ENCODE measurements around the gene PRTG. TPM values are rescaled to one million over a fixed set of nuclear protein-coding genes. Genes with fewer than 3 reads are reported as not detected.

Gene PRTG, protein sequence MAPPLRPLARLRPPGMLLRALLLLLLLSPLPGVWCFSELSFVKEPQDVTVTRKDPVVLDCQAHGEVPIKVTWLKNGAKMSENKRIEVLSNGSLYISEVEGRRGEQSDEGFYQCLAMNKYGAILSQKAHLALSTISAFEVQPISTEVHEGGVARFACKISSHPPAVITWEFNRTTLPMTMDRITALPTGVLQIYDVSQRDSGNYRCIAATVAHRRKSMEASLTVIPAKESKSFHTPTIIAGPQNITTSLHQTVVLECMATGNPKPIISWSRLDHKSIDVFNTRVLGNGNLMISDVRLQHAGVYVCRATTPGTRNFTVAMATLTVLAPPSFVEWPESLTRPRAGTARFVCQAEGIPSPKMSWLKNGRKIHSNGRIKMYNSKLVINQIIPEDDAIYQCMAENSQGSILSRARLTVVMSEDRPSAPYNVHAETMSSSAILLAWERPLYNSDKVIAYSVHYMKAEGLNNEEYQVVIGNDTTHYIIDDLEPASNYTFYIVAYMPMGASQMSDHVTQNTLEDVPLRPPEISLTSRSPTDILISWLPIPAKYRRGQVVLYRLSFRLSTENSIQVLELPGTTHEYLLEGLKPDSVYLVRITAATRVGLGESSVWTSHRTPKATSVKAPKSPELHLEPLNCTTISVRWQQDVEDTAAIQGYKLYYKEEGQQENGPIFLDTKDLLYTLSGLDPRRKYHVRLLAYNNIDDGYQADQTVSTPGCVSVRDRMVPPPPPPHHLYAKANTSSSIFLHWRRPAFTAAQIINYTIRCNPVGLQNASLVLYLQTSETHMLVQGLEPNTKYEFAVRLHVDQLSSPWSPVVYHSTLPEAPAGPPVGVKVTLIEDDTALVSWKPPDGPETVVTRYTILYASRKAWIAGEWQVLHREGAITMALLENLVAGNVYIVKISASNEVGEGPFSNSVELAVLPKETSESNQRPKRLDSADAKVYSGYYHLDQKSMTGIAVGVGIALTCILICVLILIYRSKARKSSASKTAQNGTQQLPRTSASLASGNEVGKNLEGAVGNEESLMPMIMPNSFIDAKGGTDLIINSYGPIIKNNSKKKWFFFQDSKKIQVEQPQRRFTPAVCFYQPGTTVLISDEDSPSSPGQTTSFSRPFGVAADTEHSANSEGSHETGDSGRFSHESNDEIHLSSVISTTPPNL
- 6.8 TPM for polyA plus RNA-seq (2013, experiment 1 of 2)
- polyA plus RNA-seq (2013, experiment 2 of 2) = 6.4 TPM

DNA sequence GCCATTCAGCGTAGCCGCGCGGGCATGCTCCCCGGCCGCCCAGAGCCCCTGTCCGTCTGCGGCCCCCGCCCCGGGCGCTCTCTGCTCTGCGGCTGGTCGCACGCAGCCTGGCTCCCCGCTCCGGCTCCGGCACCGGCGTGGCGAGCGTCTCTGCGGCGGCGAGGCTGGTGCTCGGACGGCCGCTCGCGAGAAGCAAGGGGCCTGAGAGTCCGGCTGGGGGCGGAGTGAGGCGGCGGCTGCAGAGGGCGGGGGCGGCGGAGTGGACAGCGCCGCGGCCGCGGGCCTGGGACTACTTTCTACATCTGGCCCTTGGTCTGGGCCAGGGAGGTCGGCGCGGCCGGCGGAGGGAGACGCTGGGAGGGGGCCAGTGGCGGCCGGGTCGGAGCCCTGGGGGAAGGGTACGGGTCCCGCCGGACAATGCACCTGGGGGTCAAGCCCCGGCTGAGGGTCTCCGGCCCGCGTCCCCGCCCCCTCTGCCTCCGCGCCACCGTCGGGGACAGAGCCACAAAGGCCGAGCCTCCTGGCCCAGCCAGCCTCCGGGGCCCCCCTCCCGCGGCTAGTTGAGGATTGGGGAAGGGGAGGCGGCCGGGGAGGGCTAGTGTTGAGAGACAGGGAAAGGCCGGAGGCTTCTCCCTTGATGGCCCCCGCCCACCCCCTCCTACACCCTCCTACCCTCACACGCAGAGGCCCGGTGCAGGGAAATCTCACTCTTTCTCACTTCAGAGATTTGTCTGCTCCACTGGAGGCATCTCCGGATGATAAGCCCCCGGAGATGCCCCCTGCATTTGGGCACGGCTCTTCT lies at the start of gene PRTG:
Gene PRTG (minus strand): TSS at position 226 of the 802 bp plus-strand sequence. CDS start 221 bp downstream, at position 5.
- peak within 1 kb of the TSS; percentile 95 for H2BK120ac ChIP-seq (ENCODE audit: low read depth, low read length)
- H2BK15ac ChIP-seq (ENCODE audit: low read depth, poor library complexity, severe bottlenecking) = peak within 1 kb of the TSS; percentile 93
- H3K79me1 ChIP-seq (replicated peaks; ENCODE audit: low read length, poor library complexity, severe bottlenecking) = peaks cover 10% of the 10 kb centered on the region
- DNase-seq = peak; percentile 90
- peak within 1 kb of the TSS; percentile 95 to 97 for H3K23ac ChIP-seq (ENCODE audit: low read length in 2 of 2)
- H3K4ac ChIP-seq (ENCODE audit: low read depth in 1 of 2, low read length in 2 of 2) = peak within 1 kb of the TSS; percentile 61 to 93
- peaks cover 0 to 24% of the 10 kb centered on the region in 2 experiments for H3K27me3 ChIP-seq (ENCODE audit: control insufficient read depth in 1 of 2, insufficient read depth in 1 of 2, low read length in 2 of 2)
- WGBS = 1% methylated on average over 54 of the region's 75 CpGs
- peak within 1 kb of the TSS; percentile 88 to 99 for H3K18ac ChIP-seq (ENCODE audit: low read depth in 1 of 2, low read length in 2 of 2)
- peak within 1 kb of the TSS; percentile 97 for H4K8ac ChIP-seq (ENCODE audit: low read length)
- H3K14ac ChIP-seq (ENCODE audit: low read length in 2 of 2) = peak within 1 kb of the TSS; percentile 49 to 82
- peak within 1 kb of the TSS; percentile 89 for H3K4me2 ChIP-seq (ENCODE audit: low read length, poor library complexity, severe bottlenecking)
- H4K91ac ChIP-seq (ENCODE audit: low read length) = peak within 1 kb of the TSS; percentile 99
- no peak within 1 kb of the TSS for H2AK5ac ChIP-seq (ENCODE audit: low read length, severe bottlenecking)
- no peaks in the 10 kb centered on the region for H3K36me3 ChIP-seq (ENCODE audit: control insufficient read depth in 1 of 2, insufficient read depth in 2 of 2, low read depth in 1 of 2, low read length in 2 of 2)
- H3K4me3 ChIP-seq (ENCODE audit: insufficient read depth in 1 of 2, low read depth in 1 of 2, low read length in 2 of 2) = peak within 1 kb of the TSS; percentile 78 to 79
- H3K9ac ChIP-seq (ENCODE audit: low read length) = peak within 1 kb of the TSS; percentile 81
- peak within 1 kb of the TSS; percentile 70 for H2AFZ ChIP-seq (ENCODE audit: low read depth, low read length)
- H2BK12ac ChIP-seq (ENCODE audit: low read length in 2 of 2) = peak within 1 kb of the TSS; percentile 82 to 90
- peak within 1 kb of the TSS; percentile 89 for H2BK5ac ChIP-seq (ENCODE audit: low read depth, low read length, poor library complexity, severe bottlenecking)
- peaks cover 8% of the 10 kb centered on the region for H3K4me1 ChIP-seq (ENCODE audit: control insufficient read depth, insufficient read depth, low read depth, low read length)
- H3K27ac ChIP-seq (ENCODE audit: low read length, poor library complexity, severe bottlenecking) = peak within 1 kb of the TSS; percentile 57
- H3K9me3 ChIP-seq (ENCODE audit: control insufficient read depth, low read length) = no peaks in the 10 kb centered on the region

- H2AK5ac ChIP-seq (ENCODE audit: low read length, severe bottlenecking) = peak overlapping the region; percentile 1
- peak overlapping the region; percentile 40 to 60 for H2BK12ac ChIP-seq (ENCODE audit: low read length in 2 of 2)
- H4K91ac ChIP-seq (ENCODE audit: low read length) = peak overlapping the region; percentile 77
- 49% methylated on average over 3 of the region's 3 CpGs for WGBS
- peak overlapping the region; percentile 37 for H2AFZ ChIP-seq (ENCODE audit: low read depth, low read length)
- no peaks in the 10 kb centered on the region for H3K9me3 ChIP-seq (ENCODE audit: control insufficient read depth, low read length)
- H2BK15ac ChIP-seq (ENCODE audit: low read depth, poor library complexity, severe bottlenecking) = peak overlapping the region; percentile 45
- peak overlapping the region; percentile 4 for H3K9ac ChIP-seq (ENCODE audit: low read length)
- H3K4ac ChIP-seq (ENCODE audit: low read depth in 1 of 2, low read length in 2 of 2) = peak overlapping the region; percentile 3 to 71
- no peak overlapping the region for H3K4me2 ChIP-seq (ENCODE audit: low read length, poor library complexity, severe bottlenecking)
- H4K8ac ChIP-seq (ENCODE audit: low read length) = peak overlapping the region; percentile 64
- no peak overlapping the region for H3K23ac ChIP-seq (ENCODE audit: low read length in 2 of 2)
- H2BK5ac ChIP-seq (ENCODE audit: low read depth, low read length, poor library complexity, severe bottlenecking) = peak overlapping the region; percentile 22
- H3K27ac ChIP-seq (ENCODE audit: low read length, poor library complexity, severe bottlenecking) = peak overlapping the region; percentile 93
- no peaks in the 10 kb centered on the region for H3K36me3 ChIP-seq (ENCODE audit: control insufficient read depth in 1 of 2, insufficient read depth in 2 of 2, low read depth in 1 of 2, low read length in 2 of 2)
- H2BK120ac ChIP-seq (ENCODE audit: low read depth, low read length) = no peak overlapping the region
- H3K79me1 ChIP-seq (replicated peaks; ENCODE audit: low read length, poor library complexity, severe bottlenecking) = no peaks in the 10 kb centered on the region
- peaks cover 10% of the 10 kb centered on the region for H3K4me1 ChIP-seq (ENCODE audit: control insufficient read depth, insufficient read depth, low read depth, low read length)
- DNase-seq = peak; percentile 88
- H3K27me3 ChIP-seq (ENCODE audit: control insufficient read depth in 1 of 2, insufficient read depth in 1 of 2, low read length in 2 of 2) = peaks cover 0 to 7% of the 10 kb centered on the region in 2 experiments
- peak overlapping the region; percentile 65 to 78 for H3K18ac ChIP-seq (ENCODE audit: low read depth in 1 of 2, low read length in 2 of 2)
- no peak overlapping the region for H3K14ac ChIP-seq (ENCODE audit: low read length in 2 of 2)
- no peak overlapping the region for H3K4me3 ChIP-seq (ENCODE audit: insufficient read depth in 1 of 2, low read depth in 1 of 2, low read length in 2 of 2)
Observed at GRCh38 chr15:55791551-55792400, 48.8 kb upstream of the PRTG start.

DNA sequence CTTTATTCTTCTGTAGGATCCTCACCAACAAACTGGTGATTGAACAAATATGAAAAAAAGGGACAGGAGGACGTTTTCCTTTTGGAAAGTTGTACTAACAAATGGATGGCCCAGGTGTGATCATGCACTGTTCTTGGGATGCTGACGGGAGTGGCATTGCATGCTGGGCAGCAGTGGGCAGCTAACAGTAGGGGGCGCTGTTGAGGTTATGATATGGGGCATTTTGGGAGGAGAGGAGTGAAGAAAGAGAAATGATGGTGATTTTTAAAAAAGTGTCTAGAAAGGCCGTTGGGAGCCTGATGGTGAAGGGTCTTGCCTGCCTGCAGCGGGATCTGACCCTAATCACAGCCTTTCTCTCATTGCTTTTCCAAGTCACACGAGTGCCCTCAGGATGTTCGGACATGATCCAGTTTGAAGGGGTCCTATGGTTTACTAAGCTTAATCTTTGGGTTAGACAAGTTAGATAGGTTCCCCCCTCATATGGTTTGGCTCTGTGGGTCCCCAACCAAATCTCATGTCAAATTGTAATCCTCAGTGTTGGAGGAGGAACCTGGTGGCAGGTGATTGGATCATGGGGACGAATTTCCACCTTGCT lies 46.2 kb upstream of the PRTG start:
- Histone ChIP-seq H4K8ac (ENCODE audit: low read length) (no peak overlapping the region), H2BK15ac (ENCODE audit: low read depth, poor library complexity, severe bottlenecking) (no peak overlapping the region), H2BK5ac (ENCODE audit: low read depth, low read length, poor library complexity, severe bottlenecking) (no peak overlapping the region), H3K18ac (ENCODE audit: low read depth in 1 of 2, low read length in 2 of 2) (no peak overlapping the region), H3K4me3 (ENCODE audit: insufficient read depth in 1 of 2, low read depth in 1 of 2, low read length in 2 of 2) (no peak overlapping the region), H3K9ac (ENCODE audit: low read length) (no peak overlapping the region), H2AFZ (ENCODE audit: low read depth, low read length) (no peak overlapping the region), H3K4ac (ENCODE audit: low read depth in 1 of 2, low read length in 2 of 2) (no peak overlapping the region), H3K27me3 (ENCODE audit: control insufficient read depth in 1 of 2, insufficient read depth in 1 of 2, low read length in 2 of 2) (no peaks in the 10 kb centered on the region), H2AK5ac (ENCODE audit: low read length, severe bottlenecking) (no peak overlapping the region), H3K4me1 (ENCODE audit: control insufficient read depth, insufficient read depth, low read depth, low read length) (peaks cover 10% of the 10 kb centered on the region), H3K36me3 (ENCODE audit: control insufficient read depth in 1 of 2, insufficient read depth in 2 of 2, low read depth in 1 of 2, low read length in 2 of 2) (no peaks in the 10 kb centered on the region), H2BK120ac (ENCODE audit: low read depth, low read length) (no peak overlapping the region), H3K23ac (ENCODE audit: low read length in 2 of 2) (no peak overlapping the region), H3K4me2 (ENCODE audit: low read length, poor library complexity, severe bottlenecking) (no peak overlapping the region), H3K14ac (ENCODE audit: low read length in 2 of 2) (no peak overlapping the region), H3K9me3 (ENCODE audit: control insufficient read depth, low read length) (no peaks in the 10 kb centered on the region), H4K91ac (ENCODE audit: low read length) (no peak overlapping the region), H3K79me1 (replicated peaks; ENCODE audit: low read length, poor library complexity, severe bottlenecking) (no peaks in the 10 kb centered on the region), H2BK12ac (ENCODE audit: low read length in 2 of 2) (no peak overlapping the region), H3K27ac (ENCODE audit: low read length, poor library complexity, severe bottlenecking) (no peak overlapping the region)
- no peak for DNase-seq
- 89% methylated on average over 7 of the region's 8 CpGs for WGBS

All from mesenchymal stem cell (in vitro differentiated cells and primary cell).